Prostate gland (tissue), 2 donors: ENCODE results near the gene STK4.

Experiments
- POLR2A ChIP-seq: fragments of 450-650 bp; IDR thresholded peaks from one replicate; pipeline ENCODE4 v1.6.1; 2016; ENCODE audit warnings: antibody characterized with exemption, mild to moderate bottlenecking
- POLR2AphosphoS5 ChIP-seq: sonication (generic); formaldehyde crosslinking; IDR thresholded peaks from one replicate; pipeline ENCODE4 v1.6.1; 2017; ENCODE audit warnings: antibody characterized with exemption
- TF ChIP-seq, protein P1 (sequence below), 4 experiments: fragments of 200-600 bp in 2 of 4; fragments of 450-650 bp in 2 of 4; sonication (generic) in 2 of 4; IDR thresholded peaks; 1 replicate in 3 of 4; 2 replicates in 1 of 4; pipeline ENCODE4 v1.5.1; 2016 to 2019; ENCODE audit warnings: antibody characterized with exemption in 4 of 4, mild to moderate bottlenecking in 2 of 4, moderate library complexity in 2 of 4

DNA sequence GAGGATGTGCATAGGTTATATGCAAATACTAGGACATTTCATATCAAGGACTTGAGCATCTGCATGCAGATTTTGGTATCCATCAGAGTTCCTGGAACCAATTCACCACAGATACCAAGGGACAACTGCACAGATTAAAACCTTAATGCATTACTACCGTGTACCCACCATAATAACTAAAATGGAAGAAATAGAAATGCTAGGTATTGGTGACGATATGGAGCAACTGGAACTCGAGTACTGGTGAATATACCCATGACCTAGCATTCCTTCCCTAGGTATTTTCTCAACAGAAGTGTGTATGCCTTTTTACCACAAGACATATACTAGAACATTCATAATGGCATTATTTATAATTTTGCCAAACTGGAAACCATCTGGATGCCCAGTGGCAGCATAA lies 116.2 kb downstream of the STK4 start:
- TF ChIP-seq, protein P1, sequence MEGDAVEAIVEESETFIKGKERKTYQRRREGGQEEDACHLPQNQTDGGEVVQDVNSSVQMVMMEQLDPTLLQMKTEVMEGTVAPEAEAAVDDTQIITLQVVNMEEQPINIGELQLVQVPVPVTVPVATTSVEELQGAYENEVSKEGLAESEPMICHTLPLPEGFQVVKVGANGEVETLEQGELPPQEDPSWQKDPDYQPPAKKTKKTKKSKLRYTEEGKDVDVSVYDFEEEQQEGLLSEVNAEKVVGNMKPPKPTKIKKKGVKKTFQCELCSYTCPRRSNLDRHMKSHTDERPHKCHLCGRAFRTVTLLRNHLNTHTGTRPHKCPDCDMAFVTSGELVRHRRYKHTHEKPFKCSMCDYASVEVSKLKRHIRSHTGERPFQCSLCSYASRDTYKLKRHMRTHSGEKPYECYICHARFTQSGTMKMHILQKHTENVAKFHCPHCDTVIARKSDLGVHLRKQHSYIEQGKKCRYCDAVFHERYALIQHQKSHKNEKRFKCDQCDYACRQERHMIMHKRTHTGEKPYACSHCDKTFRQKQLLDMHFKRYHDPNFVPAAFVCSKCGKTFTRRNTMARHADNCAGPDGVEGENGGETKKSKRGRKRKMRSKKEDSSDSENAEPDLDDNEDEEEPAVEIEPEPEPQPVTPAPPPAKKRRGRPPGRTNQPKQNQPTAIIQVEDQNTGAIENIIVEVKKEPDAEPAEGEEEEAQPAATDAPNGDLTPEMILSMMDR (IDR thresholded peaks at IDR 0.05) = no peak
- no peak for TF ChIP-seq POLR2AphosphoS5
- no peak for TF ChIP-seq POLR2A
